Epithelial cell of esophagus (primary cell): Measurements from ENCODE around the gene ST14.
A peak's percentile ranks its signal among the peaks of the same experiment; 100 is the strongest.
"Not testable (repeated sequence)": the region's sequence is repeated elsewhere in the genome, so short reads cannot be mapped to it uniquely, and the experiment has no call there.

ENCODE experiments used
- DNase-seq: peaks from one replicate; pipeline ENCODE4 v3.0.0; 2010; ENCODE audit warnings: low read depth
- H3K4me3 ChIP-seq: 2 replicates; pipeline ENCODE4 v1.5.1; 2011; ENCODE audit warnings: mild to moderate bottlenecking, low read length, control low read depth
- TF ChIP-seq, protein P1 (sequence below): IDR thresholded peaks from 2 replicates; pipeline ENCODE4 v1.5.1; 2011; ENCODE audit warnings: low read depth, mild to moderate bottlenecking, low read length, control low read depth, inconsistent platforms; ENCODE audit not compliant: insufficient read depth; ENCODE audit errors: missing control alignments

The ST14 gene

DNA sequence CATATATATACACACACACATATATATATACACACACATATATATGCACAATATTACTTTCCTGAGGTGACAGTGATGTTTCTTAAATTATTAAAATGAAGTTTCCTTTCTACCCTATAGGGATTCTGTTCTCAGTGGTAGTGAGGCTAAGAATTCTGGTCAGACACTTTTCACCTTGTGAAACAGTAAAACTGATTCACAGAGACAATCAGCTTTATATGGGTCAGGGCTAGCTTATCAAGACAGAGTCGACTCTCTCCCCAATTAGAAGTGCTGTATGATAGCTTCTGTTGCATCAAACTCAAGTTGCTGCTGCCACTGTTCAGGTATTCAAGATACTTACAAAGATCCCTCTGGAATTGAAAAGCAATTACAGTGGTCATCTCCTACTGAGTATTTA is 86.7 kb downstream of the ST14 start:
- H3K4me3 ChIP-seq: no peak overlapping the region
- DNase-seq: no peak
- TF ChIP-seq, protein P1, sequence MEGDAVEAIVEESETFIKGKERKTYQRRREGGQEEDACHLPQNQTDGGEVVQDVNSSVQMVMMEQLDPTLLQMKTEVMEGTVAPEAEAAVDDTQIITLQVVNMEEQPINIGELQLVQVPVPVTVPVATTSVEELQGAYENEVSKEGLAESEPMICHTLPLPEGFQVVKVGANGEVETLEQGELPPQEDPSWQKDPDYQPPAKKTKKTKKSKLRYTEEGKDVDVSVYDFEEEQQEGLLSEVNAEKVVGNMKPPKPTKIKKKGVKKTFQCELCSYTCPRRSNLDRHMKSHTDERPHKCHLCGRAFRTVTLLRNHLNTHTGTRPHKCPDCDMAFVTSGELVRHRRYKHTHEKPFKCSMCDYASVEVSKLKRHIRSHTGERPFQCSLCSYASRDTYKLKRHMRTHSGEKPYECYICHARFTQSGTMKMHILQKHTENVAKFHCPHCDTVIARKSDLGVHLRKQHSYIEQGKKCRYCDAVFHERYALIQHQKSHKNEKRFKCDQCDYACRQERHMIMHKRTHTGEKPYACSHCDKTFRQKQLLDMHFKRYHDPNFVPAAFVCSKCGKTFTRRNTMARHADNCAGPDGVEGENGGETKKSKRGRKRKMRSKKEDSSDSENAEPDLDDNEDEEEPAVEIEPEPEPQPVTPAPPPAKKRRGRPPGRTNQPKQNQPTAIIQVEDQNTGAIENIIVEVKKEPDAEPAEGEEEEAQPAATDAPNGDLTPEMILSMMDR: no peak

DNA sequence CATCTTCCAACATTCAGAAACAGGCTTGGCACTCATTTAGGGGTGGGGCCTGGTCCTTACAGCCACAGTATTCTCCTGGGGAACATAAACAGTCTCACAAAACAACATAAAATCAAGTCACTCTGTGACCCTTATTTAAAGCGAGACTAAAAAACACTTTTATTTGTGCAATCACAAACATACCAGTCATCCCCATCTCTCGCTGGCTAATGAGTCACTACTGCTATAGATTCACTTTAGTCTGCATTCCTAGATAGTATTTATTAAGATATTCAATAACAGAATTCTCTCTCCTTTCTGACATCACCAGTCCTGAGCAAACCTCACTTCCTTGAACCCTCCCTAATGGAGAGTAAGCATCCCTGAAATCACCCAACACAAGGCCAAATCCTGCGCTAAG is 87.2 kb downstream of the ST14 start:
- no peak overlapping the region for H3K4me3 ChIP-seq
- TF ChIP-seq, protein P1: no peak
- DNase-seq: peak; percentile 28

DNA sequence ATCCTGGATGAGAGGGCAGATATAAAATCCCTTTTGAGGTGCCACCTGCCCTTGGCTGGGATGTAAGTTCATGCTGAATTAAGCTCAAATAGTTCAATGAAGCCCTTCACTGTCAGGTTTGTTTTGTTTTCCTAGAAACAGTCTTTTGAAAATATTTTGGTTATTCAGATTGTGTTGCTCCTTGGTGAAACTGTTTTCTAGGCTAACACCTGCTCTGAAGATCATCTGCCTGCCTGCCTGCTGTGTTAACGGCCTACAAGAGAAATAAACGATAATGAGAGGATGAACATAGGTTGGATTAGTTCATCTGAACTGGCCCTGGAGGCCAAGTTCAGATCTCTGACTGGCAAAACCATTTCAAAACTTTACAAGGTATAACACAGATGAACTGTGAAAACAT is 87.7 kb downstream of the ST14 start:
- TF ChIP-seq, protein P1: no peak
- no peak overlapping the region for H3K4me3 ChIP-seq
- DNase-seq: no peak

DNA sequence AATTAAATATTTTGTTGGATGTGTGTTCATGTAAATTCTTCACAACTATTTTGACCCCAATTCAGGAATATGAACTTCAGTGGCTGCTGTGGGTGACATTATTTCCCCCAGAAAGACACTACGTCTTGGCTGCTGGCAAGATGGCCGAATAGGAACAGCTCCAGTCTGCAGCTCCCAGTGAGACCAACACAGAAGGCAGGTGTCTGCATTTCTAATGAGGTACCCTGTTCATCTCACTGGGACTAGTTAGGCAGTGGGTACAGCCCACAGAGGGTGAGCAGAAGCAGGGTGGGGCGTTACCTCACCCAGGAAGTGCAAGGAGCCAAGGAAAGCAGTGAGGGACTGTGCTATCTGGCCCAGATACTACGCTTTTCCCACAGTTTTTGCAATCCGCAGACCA is 89.8 kb downstream of the ST14 start:
- TF ChIP-seq, protein P1: no peak
- DNase-seq: no peak
- no peak overlapping the region for H3K4me3 ChIP-seq

DNA sequence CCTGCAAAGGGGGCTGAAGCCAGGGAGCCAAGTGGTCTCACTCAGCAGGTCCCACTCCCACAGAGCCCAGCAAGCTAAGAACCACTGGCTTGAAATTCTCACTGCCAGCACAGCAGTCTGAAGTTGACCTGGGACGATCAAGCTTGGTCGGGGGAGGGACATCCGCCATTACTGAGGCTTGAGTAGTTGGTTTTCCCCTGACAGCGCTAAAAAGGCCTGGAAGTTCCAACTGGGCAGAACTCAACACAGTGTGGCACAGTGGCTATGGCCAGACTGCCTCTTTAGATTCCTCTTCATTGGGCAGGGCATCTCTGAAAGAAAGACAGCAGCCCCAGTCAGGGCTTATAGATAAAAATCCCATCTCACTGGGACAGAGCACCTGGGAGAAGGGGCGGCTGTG is 90.3 kb downstream of the ST14 start:
- DNase-seq, H3K4me3 ChIP-seq: not testable (repeated sequence)

DNA sequence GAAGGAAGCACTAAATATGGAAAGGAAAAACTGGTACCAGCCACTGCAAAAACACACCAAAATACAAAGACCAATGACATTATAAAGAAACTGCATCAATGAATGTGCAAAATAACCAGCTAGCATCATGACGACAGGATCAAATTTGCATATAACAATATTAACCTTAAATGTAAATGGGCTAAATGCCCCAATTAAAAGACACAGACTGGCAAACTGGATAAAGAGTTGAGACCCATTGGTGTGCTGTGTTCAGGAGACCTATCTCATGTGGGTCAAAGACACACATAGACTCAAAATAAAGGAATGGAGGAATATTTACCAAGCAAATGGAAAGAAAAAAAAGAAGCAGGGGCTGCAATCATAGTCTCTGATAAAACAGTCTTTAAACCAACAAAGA is 92.2 kb downstream of the ST14 start:
- not testable (repeated sequence) for H3K4me3 ChIP-seq, DNase-seq
